Loucy (cell line): ENCODE measurements around the gene FGF12.

Source experiments
- H2AFZ ChIP-seq: fragments of 200-600 bp; sonication (generic); 2 replicates; pipeline ENCODE4 v1.6.0; 2016; ENCODE audit warnings: antibody characterized with exemption, mild to moderate bottlenecking, low read length, moderate library complexity
- H3F3A ChIP-seq: fragments of 200-600 bp; 2 replicates; pipeline ENCODE4 v1.6.0; 2016; ENCODE audit warnings: antibody characterized with exemption, low read depth, mild to moderate bottlenecking
- H3K27me3 ChIP-seq: fragments of 200-600 bp; sonication (generic); 2 replicates; pipeline ENCODE4 v1.6.1; 2014; ENCODE audit warnings: low read length, mild to moderate bottlenecking; ENCODE audit not compliant: insufficient read depth, poor library complexity, severe bottlenecking
- H3K36me3 ChIP-seq: fragments of 200-600 bp; sonication (generic); 2 replicates; pipeline ENCODE4 v1.6.1; 2016; ENCODE audit warnings: low read length; ENCODE audit not compliant: insufficient read depth
- H3K4me1 ChIP-seq: fragments of 200-600 bp; sonication (generic); 2 replicates; pipeline ENCODE4 v1.5.1; 2014; ENCODE audit warnings: low read length, mild to moderate bottlenecking; ENCODE audit not compliant: insufficient read depth, poor library complexity, severe bottlenecking
- H3K4me2 ChIP-seq: fragments of 200-600 bp; sonication (generic); 2 replicates; pipeline ENCODE4 v1.6.0; 2014; ENCODE audit warnings: antibody characterized with exemption, low read length, low read depth, mild to moderate bottlenecking; ENCODE audit not compliant: poor library complexity, severe bottlenecking
- H3K4me3 ChIP-seq: fragments of 200-600 bp; sonication (generic); 2 replicates; pipeline ENCODE4 v1.5.1; 2014; ENCODE audit warnings: low read length, mild to moderate bottlenecking, mixed read lengths; ENCODE audit not compliant: poor library complexity, severe bottlenecking
- H3K79me2 ChIP-seq: fragments of 200-600 bp; sonication (generic); 2 replicates; pipeline ENCODE4 v1.6.1; 2014; ENCODE audit warnings: low read length; ENCODE audit not compliant: insufficient read depth
- H3K9ac ChIP-seq: fragments of 200-600 bp; sonication (generic); 2 replicates; pipeline ENCODE4 v1.6.0; 2014; ENCODE audit warnings: mild to moderate bottlenecking, low read depth, low read length, moderate library complexity; ENCODE audit not compliant: poor library complexity, severe bottlenecking
- H3K9me2 ChIP-seq: fragments of 200-600 bp; sonication (generic); replicated peaks from 2 replicates; pipeline ENCODE4 v1.6.1; 2016; ENCODE audit warnings: low read depth, low read length, mixed read lengths
- H3K9me3 ChIP-seq: fragments of 200-600 bp; sonication (generic); 2 replicates; pipeline ENCODE4 v1.6.1; 2014; ENCODE audit warnings: mild to moderate bottlenecking, antibody characterized with exemption, low read length, low read depth; ENCODE audit not compliant: insufficient read depth
- H4K20me1 ChIP-seq: fragments of 200-600 bp; sonication (generic); 2 replicates; pipeline ENCODE4 v1.6.0; 2014; ENCODE audit warnings: antibody characterized with exemption, low read length, mild to moderate bottlenecking; ENCODE audit not compliant: insufficient read depth, poor library complexity, severe bottlenecking
- EZH2phosphoT487 ChIP-seq: fragments of 200-600 bp; IDR thresholded peaks from 2 replicates; pipeline ENCODE4 v1.6.1; 2018; ENCODE audit warnings: antibody characterized with exemption, mild to moderate bottlenecking, moderate library complexity, borderline replicate concordance
- TF ChIP-seq, protein P1 (sequence below): fragments of 200-600 bp; sonication (generic); conservative IDR thresholded peaks from 2 replicates; pipeline ENCODE4 v1.5.1; 2014; ENCODE audit warnings: mild to moderate bottlenecking, antibody characterized with exemption, low read length

Gene FGF12

GRCh38 chr3:192481638-192482037 is 245.7 kb downstream of the FGF12 start:
- Histone ChIP-seq H3K4me3 (no peak overlapping the region), H3K9me3 (no peaks in the 10 kb centered on the region)

DNA sequence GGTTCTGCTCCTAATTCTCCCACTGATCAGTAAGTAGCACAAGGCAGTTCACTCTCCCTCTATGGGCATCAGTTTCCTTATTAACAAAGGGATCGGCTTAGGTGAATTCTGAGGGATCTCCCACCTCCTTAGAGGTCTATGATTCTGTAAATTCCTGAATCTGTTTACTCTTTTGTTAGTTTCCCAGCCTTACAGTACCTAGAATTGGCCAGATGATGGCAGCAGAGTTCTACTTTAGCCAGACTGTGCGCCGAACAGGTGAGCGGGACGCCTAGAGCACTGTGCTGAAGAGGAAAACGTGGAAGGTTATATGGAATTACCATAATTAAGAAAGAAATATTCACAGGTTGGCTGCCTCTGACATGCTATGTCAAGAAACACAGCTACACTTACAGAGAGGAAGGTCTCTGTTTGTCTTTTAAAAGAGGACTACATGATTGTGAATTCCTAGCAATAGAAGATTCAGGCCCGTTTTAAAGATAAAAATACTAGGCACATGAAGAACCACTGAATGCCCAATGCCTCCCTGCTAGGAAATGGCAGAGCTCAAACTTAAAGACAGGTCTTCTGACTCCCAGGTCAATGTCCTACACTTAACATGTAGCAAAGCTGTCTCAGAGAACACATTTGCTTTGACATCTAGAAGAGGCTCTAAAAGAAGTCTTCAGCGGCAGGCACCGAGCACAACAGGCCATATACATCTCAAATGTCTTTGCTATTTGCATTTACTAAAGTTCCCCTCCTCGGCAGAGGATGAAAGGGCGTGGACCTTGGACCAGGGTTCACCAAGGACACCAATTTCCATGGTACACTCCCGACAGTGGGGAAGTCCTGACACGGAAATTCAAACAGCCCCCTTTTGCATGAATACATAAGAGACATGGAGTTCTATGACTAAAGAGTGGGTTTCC is 259.9 kb downstream of the FGF12 start:
- no peaks in the 10 kb centered on the region for H3F3A ChIP-seq
- TF ChIP-seq EZH2phosphoT487 = no peak
- TF ChIP-seq, protein P1, sequence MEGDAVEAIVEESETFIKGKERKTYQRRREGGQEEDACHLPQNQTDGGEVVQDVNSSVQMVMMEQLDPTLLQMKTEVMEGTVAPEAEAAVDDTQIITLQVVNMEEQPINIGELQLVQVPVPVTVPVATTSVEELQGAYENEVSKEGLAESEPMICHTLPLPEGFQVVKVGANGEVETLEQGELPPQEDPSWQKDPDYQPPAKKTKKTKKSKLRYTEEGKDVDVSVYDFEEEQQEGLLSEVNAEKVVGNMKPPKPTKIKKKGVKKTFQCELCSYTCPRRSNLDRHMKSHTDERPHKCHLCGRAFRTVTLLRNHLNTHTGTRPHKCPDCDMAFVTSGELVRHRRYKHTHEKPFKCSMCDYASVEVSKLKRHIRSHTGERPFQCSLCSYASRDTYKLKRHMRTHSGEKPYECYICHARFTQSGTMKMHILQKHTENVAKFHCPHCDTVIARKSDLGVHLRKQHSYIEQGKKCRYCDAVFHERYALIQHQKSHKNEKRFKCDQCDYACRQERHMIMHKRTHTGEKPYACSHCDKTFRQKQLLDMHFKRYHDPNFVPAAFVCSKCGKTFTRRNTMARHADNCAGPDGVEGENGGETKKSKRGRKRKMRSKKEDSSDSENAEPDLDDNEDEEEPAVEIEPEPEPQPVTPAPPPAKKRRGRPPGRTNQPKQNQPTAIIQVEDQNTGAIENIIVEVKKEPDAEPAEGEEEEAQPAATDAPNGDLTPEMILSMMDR = peak; percentile 90
- no peaks in the 10 kb centered on the region for H3K9me2 ChIP-seq
- H3K9ac ChIP-seq = no peak overlapping the region
- no peaks in the 10 kb centered on the region for H3K79me2 ChIP-seq
- H3K27me3 ChIP-seq = no peaks in the 10 kb centered on the region
- no peak overlapping the region for H3K4me3 ChIP-seq
- no peaks in the 10 kb centered on the region for H3K4me1 ChIP-seq
- no peaks in the 10 kb centered on the region for H3K36me3 ChIP-seq
- no peaks in the 10 kb centered on the region for H3K9me3 ChIP-seq
- no peak overlapping the region for H3K4me2 ChIP-seq
- no peak overlapping the region for H2AFZ ChIP-seq
- no peaks in the 10 kb centered on the region for H4K20me1 ChIP-seq

More at GRCh38 chr3:192481638-192482037, 245.7 kb downstream of the FGF12 start:
- Histone ChIP-seq H3K9me2 (no peaks in the 10 kb centered on the region), H3K27me3 (no peaks in the 10 kb centered on the region), H3K4me2 (no peak overlapping the region), H4K20me1 (no peaks in the 10 kb centered on the region), H3K9ac (no peak overlapping the region), H2AFZ (no peak overlapping the region), H3K36me3 (no peaks in the 10 kb centered on the region), H3K79me2 (no peaks in the 10 kb centered on the region), H3F3A (no peaks in the 10 kb centered on the region), H3K4me1 (no peaks in the 10 kb centered on the region)
- TF ChIP-seq, protein P1 = no peak
- no peak for TF ChIP-seq EZH2phosphoT487

DNA sequence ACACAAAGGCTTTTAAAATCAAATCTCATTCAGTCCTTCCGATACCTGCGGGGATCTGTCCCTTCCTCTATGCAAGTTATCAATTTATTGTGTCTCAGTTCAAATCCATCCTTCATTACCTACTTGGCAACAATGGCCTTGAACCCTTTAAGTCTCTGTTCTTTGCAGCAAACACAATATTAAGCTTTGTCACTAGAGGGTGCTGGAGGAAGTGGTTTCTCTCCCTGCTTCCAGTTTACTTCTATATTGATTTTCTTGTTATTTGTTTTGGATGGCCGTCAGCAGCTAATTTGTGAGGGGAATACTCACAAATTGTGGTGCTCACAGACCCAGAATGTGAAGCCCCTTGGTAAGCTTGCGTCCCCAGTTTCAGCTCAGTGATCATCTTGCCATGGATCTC is 278.3 kb downstream of the FGF12 start:
- Histone ChIP-seq H3K4me3 (no peak overlapping the region), H3K27me3 (no peaks in the 10 kb centered on the region), H3K36me3 (no peaks in the 10 kb centered on the region), H3K4me2 (no peak overlapping the region), H3K9me2 (no peaks in the 10 kb centered on the region), H3K9ac (no peak overlapping the region), H3K9me3 (no peaks in the 10 kb centered on the region), H2AFZ (no peak overlapping the region), H3K4me1 (no peaks in the 10 kb centered on the region), H3K79me2 (no peaks in the 10 kb centered on the region), H3F3A (no peaks in the 10 kb centered on the region), H4K20me1 (no peaks in the 10 kb centered on the region)
- TF ChIP-seq EZH2phosphoT487 = no peak
- TF ChIP-seq, protein P1 = peak; percentile 63
